ENCODE data around the gene ACVR1B.

ACVR1B gene

GRCh38 chr12:52010152-52010622 is 58.7 kb downstream of the ACVR1B start:
- H3K4me3 ChIP-seq (ENCODE audit: control insufficient read depth, low read depth, low read length), result no peak overlapping the region
- DNase-seq (ENCODE audit: low read depth), result no peak

GRCh38 chr12:52010692-52011601 is 59.4 kb downstream of the ACVR1B start:
- TF ChIP-seq CTCF (IDR thresholded peaks at IDR 0.05; ENCODE audit: control insufficient read depth, insufficient read depth, low read depth, low read length, missing control alignments), result no peak
- DNase-seq (ENCODE audit: low read depth), result no peak
- H3K4me3 ChIP-seq (ENCODE audit: control insufficient read depth, low read depth, low read length), result no peak overlapping the region

More at GRCh38 chr12:52010152-52010622, 58.7 kb downstream of the ACVR1B start:
- TF ChIP-seq CTCF (IDR thresholded peaks at IDR 0.05; ENCODE audit: control insufficient read depth, insufficient read depth, low read depth, low read length, missing control alignments), result no peak

GRCh38 chr12:52011602-52012214 is 60.2 kb downstream of the ACVR1B start:
- no peak for DNase-seq (ENCODE audit: low read depth)
- no peak overlapping the region for H3K4me3 ChIP-seq (ENCODE audit: control insufficient read depth, low read depth, low read length)
- TF ChIP-seq CTCF (IDR thresholded peaks at IDR 0.05; ENCODE audit: control insufficient read depth, insufficient read depth, low read depth, low read length, missing control alignments), result no peak

GRCh38 chr12:52013626-52014310 is 62.3 kb downstream of the ACVR1B start:
- no peak overlapping the region for H3K4me3 ChIP-seq (ENCODE audit: control insufficient read depth, low read depth, low read length)
- DNase-seq (ENCODE audit: low read depth), result no peak
- TF ChIP-seq CTCF (IDR thresholded peaks at IDR 0.05; ENCODE audit: control insufficient read depth, insufficient read depth, low read depth, low read length, missing control alignments), result no peak

GRCh38 chr12:52014567-52015530 is 63.4 kb downstream of the ACVR1B start:
- H3K4me3 ChIP-seq (ENCODE audit: control insufficient read depth, low read depth, low read length), result no peak overlapping the region
- TF ChIP-seq CTCF (IDR thresholded peaks at IDR 0.05; ENCODE audit: control insufficient read depth, insufficient read depth, low read depth, low read length, missing control alignments), result no peak
- DNase-seq (ENCODE audit: low read depth), result no peak
